OCI-LY1 (cell line): Measurements from ENCODE around the gene GBP7.
"Not testable (repeated sequence)": the region's sequence is repeated elsewhere in the genome, so short reads cannot be mapped to it uniquely, and the experiment has no call there.

ENCODE experiments used
- CTCF ChIP-seq: fragments of 200-600 bp; sonication (generic), shearing (Covaris generic); IDR thresholded peaks from 2 replicates; pipeline ENCODE4 v1.5.1; 2017; ENCODE audit warnings: mild to moderate bottlenecking, antibody characterized with exemption, low read length, moderate library complexity, mixed read lengths
- EZH2 ChIP-seq: fragments of 200-600 bp; sonication (generic), shearing (Covaris generic); IDR thresholded peaks from 2 replicates; pipeline ENCODE4 v1.8.0; 2017; ENCODE audit warnings: borderline replicate concordance, mixed run types, mild to moderate bottlenecking, antibody characterized with exemption, low read length, moderate library complexity, mixed read lengths

- TF ChIP-seq CTCF, EZH2: not testable (repeated sequence)
Measured at GRCh38 chr1:89219851-89220250, 44.0 kb upstream of the GBP7 start.
